Thyroid gland (tissue), 4 donors: Measurements from ENCODE around the gene IMPDH1. TPM values are rescaled to one million over a fixed set of nuclear protein-coding genes. Genes with fewer than 3 reads are reported as not detected.

Experiments used
- DNase-seq, 2 donors: peaks; one replicate each; pipeline ENCODE4 v3.0.0-alpha.2; 2019
- H3K27ac ChIP-seq, 3 donors: fragments of 200-600 bp; sonication (generic); 1 replicate in 2 of 3; 2 replicates in 1 of 3; pipeline ENCODE4 v1.5.1; 2016 to 2019; ENCODE audit warnings: mild to moderate bottlenecking in 1 of 3, moderate library complexity in 1 of 3
- H3K27me3 ChIP-seq: fragments of 200-600 bp; sonication (generic); one replicate; pipeline ENCODE4 v1.5.1; 2019
- H3K36me3 ChIP-seq, 2 donors: fragments of 200-600 bp; sonication (generic); one replicate each; pipeline ENCODE4 v1.5.1; 2016 to 2019
- H3K4me1 ChIP-seq, 2 donors: fragments of 200-600 bp; sonication (generic); one replicate each; pipeline ENCODE4 v1.5.1; 2017 to 2019
- H3K4me3 ChIP-seq, 3 donors: fragments of 200-600 bp; sonication (generic); replicated peaks in 1 of 3; 1 replicate in 2 of 3; 2 replicates in 1 of 3; pipeline ENCODE4 v1.5.1; 2016; ENCODE audit warnings: mild to moderate bottlenecking in 1 of 3
- H3K9me3 ChIP-seq: fragments of 200-600 bp; sonication (generic); one replicate; pipeline ENCODE4 v1.5.1; 2017
- CTCF ChIP-seq, 6 experiments: fragments of 200-600 bp in 3 of 6; fragments of 450-650 bp in 3 of 6; sonication (generic) in 3 of 6; IDR thresholded peaks; one replicate each; pipeline ENCODE4 v1.5.1; 2016 to 2019; ENCODE audit warnings: antibody characterized with exemption in 6 of 6, mild to moderate bottlenecking in 2 of 6, inconsistent platforms in 1 of 6, moderate library complexity in 1 of 6
- POLR2A ChIP-seq, 2 donors: fragments of 450-650 bp; IDR thresholded peaks; one replicate each; pipeline ENCODE4 v1.6.1; 2017; ENCODE audit warnings: antibody characterized with exemption in 2 of 2, mild to moderate bottlenecking in 2 of 2, moderate library complexity in 1 of 2
- WGBS, 2 donors: methylation state at CpG; one replicate each; pipeline ENCODE4 v1.1.5; 2017; 5-methylcytosine and 5-hydroxymethylcytosine counted together
- intact Hi-C: fragments of 100-400 bp; cut with DNase I; formaldehyde crosslinking; loops from one replicate; pipeline ENCODE4 v1.15.1; 2023
- total RNA-seq, 4 donors: library from RNA; depleted of rRNA; stranded (reverse); fragments of >200 nt; gene quantifications; one replicate each; pipeline ENCODE4 v1.2.3, GENCODE V29; 2016

The IMPDH1 gene
- total RNA-seq, 4 donors from 2014 or later, result 12.3 to 37.9 (median 22.9) TPM

GRCh38 chr7:128389085-128389617, 20.6 kb downstream of the IMPDH1 start:
- no peak overlapping the region for H3K27ac ChIP-seq
- H3K9me3 ChIP-seq, result no peaks in the 10 kb centered on the region
- no peaks in the 10 kb centered on the region for H3K4me1 ChIP-seq
- peaks cover 0 to 1% of the 10 kb centered on the region in 2 donors for H3K36me3 ChIP-seq
- 48 to 63% methylated on average over 2 of the region's 2 CpGs for WGBS, 2 donors
- intact Hi-C loops, result loop anchor here (2.0 kb wide), 1 partner anchor 40 kb away; no protein-coding TSS in a partner anchor
- no peak overlapping the region for H3K4me3 ChIP-seq
- TF ChIP-seq POLR2A (IDR thresholded peaks at IDR 0.05) (no peak), CTCF (IDR thresholded peaks at IDR 0.05) (no peak)
- DNase-seq, result no peak
- no peaks in the 10 kb centered on the region for H3K27me3 ChIP-seq

GRCh38 chr7:128388145-128388485, 21.7 kb downstream of the IMPDH1 start:
- TF ChIP-seq CTCF (IDR thresholded peaks at IDR 0.05) (no peak), POLR2A (IDR thresholded peaks at IDR 0.05) (no peak)
- DNase-seq, result no peak
- Histone ChIP-seq H3K27me3 (no peaks in the 10 kb centered on the region), H3K27ac (no peak overlapping the region), H3K36me3 (no peaks in the 10 kb centered on the region), H3K4me1 (no peaks in the 10 kb centered on the region), H3K9me3 (no peaks in the 10 kb centered on the region), H3K4me3 (no peak overlapping the region)
- WGBS, 2 donors, result 36 to 54% methylated on average over 3 of the region's 3 CpGs
- intact Hi-C loops, result loop anchor here (2.0 kb wide), 1 partner anchor 39 kb away; no protein-coding TSS in a partner anchor

GRCh38 chr7:128387216-128388144, 22.3 kb downstream of the IMPDH1 start:
- Histone ChIP-seq H3K27ac (no peak overlapping the region), H3K9me3 (no peaks in the 10 kb centered on the region), H3K36me3 (no peaks in the 10 kb centered on the region), H3K4me1 (no peaks in the 10 kb centered on the region), H3K27me3 (no peaks in the 10 kb centered on the region), H3K4me3 (no peak overlapping the region)
- DNase-seq, result peak; percentile 68 to 69
- intact Hi-C loops, result loop anchor here (2.0 kb wide), 1 partner anchor 39 kb away; no protein-coding TSS in a partner anchor
- 23 to 25% methylated on average over 19 to 24 of the region's 24 CpGs for WGBS, 2 donors
- TF ChIP-seq POLR2A (IDR thresholded peaks at IDR 0.05) (no peak), CTCF (IDR thresholded peaks at IDR 0.05) (peak; percentile 64 to 88 (median 74))

- no peak for DNase-seq
- no peak overlapping the region for H3K27ac ChIP-seq
- TF ChIP-seq CTCF (IDR thresholded peaks at IDR 0.05) (no peak), POLR2A (IDR thresholded peaks at IDR 0.05) (no peak)
- WGBS, 2 donors, result 90 to 91% methylated on average over 4 of the region's 4 CpGs
- H3K27me3 ChIP-seq, result no peaks in the 10 kb centered on the region
- no peak overlapping the region for H3K4me3 ChIP-seq
- H3K4me1 ChIP-seq, result no peaks in the 10 kb centered on the region
- no peaks in the 10 kb centered on the region for H3K36me3 ChIP-seq
- intact Hi-C loops, result no loop called here
- no peaks in the 10 kb centered on the region for H3K9me3 ChIP-seq
Measured at GRCh38 chr7:128385988-128386925, 23.5 kb downstream of the IMPDH1 start.
